GM12875 (cell line): Measurements from ENCODE around the gene CTDP1.

Experiments
- H3K4me3 ChIP-seq: one replicate; pipeline ENCODE4 v1.5.1; 2011; ENCODE audit warnings: low read depth, low read length, control low read depth
- CTCF ChIP-seq: IDR thresholded peaks from 2 replicates; pipeline ENCODE4 v1.5.1; 2011; ENCODE audit warnings: low read depth, mild to moderate bottlenecking, control low read depth, inconsistent platforms, low read length, moderate library complexity, borderline replicate concordance; ENCODE audit not compliant: insufficient read depth

The CTDP1 gene

GRCh38 chr18:79769698-79770500 lies 90.3 kb downstream of the CTDP1 start:
- no peak overlapping the region for H3K4me3 ChIP-seq
- no peak for TF ChIP-seq CTCF

DNA sequence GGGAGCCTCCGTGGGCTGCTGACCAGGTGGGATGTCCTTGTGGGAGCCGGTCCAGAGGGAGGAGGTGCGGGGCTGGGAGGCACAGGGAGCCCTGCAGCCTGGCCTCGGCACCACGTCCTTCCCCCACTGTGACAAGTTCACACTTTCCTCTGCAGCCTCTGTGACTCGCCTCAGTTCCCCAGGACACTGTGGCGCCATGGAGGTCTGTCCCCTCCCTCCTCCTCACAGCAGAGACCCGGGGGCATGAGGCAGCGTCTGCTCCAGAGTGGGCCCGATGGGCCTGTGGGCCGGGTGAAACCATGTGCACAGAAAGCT lies 90.9 kb downstream of the CTDP1 start:
- no peak overlapping the region for H3K4me3 ChIP-seq
- no peak for TF ChIP-seq CTCF

DNA sequence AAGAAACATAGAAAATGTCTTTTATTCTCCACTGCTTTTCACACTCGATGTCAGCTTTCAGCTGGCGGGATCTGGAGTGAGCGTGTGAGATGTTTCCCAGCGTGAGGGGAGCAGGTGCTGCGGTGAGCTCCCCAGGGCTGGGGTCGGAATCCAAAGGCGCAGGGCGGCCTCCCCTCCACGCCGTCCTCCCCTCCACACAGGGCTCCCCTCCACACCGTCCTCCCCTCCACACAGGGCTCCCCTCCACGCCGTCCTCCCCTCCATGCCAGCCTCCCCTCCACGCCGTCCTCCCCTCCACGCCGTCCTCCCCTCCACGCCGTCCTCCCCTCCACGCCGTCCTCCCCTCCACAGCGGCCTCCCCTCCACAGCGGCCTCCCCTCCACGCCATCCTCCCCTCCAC lies 91.2 kb downstream of the CTDP1 start:
- no peak for TF ChIP-seq CTCF
- H3K4me3 ChIP-seq = no peak overlapping the region

DNA sequence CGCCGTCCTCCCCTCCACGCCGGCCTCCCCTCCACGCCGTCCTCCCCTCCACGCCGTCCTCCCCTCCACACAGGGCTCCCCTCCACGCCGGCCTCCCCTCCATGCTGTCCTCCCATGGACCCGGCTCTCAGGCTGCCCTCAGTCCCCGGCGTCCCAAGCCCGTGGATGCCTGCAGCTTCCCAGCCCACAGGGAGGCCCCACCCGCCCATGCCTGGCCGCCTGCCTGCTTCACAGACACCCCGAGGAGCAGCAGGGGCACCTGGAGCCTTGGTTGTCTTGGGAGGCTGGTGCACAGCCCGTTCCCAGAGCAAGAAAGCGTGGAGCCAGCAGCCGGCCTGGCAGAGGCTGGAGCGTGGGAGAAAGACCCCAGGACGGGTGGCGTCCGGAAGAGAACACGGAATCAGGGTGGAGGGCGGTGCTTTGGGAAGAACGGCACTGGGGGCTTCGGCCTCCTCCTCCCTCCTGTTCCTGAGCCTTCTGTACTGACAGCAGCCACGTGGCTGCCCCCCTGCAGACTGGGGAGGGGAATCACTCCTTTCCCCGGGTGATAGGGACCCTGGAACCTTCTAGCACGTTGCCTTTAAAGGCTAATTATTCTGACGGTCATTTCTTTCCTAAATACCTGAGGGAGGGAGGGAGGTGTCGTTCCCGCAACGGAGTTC lies 92.0 kb downstream of the CTDP1 start:
- no peak for TF ChIP-seq CTCF
- H3K4me3 ChIP-seq = no peak overlapping the region

GRCh38 chr18:79772108-79772864 lies 92.7 kb downstream of the CTDP1 start:
- TF ChIP-seq CTCF = no peak
- no peak overlapping the region for H3K4me3 ChIP-seq

DNA sequence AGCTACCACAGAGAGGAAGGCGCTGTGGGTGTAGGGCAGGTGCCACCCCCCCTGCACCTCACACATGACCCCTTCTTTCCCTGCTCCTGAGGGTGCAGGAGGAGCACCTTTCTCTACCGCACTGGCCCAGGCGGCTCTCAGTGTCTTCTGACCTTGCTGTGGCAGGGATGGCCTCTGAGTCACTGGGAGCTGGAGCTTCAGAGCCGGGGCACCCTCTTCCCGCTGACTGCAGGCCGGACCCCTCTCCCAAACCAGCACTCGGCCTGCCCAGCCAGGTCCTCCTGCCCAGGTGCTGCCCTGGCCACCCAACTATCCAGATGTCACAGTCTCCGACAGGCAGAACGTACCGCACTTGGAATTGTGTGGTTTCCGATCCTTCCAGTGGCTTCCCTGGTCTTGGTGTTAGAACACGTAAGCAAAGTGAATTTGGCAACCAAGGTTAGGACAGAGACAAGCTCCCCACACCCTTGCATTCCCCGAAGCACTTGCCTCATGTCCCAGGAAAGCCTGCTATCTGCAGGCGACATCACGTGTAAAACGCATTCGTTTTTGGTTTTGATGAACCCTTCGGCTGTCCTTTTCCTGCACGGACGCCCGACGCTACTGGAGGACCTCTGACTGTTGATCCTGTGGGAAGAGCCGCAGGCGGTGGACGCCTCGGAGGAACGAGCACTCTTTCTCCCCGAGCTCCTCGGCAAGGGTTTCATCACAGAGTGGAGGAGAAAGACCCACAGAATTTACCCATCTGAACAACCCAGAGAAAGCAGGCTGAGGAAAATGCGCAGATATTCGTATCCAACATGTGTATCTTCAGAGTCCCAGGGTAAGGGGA lies 93.5 kb downstream of the CTDP1 start:
- H3K4me3 ChIP-seq = no peak overlapping the region
- no peak for TF ChIP-seq CTCF
